SK-N-MC (cell line): ENCODE results near the gene CLP1.

Experiments used
- EZH2 ChIP-seq: fragments of 200-600 bp; sonication (generic); IDR thresholded peaks from one replicate; pipeline ENCODE4 v1.6.1; 2017; ENCODE audit warnings: antibody characterized with exemption
- FOXP2 ChIP-seq: optimal IDR thresholded peaks from 2 replicates; pipeline ENCODE3; 2011; ENCODE audit warnings: mild to moderate bottlenecking, moderate library complexity; ENCODE audit not compliant: insufficient read depth; ENCODE audit errors: extremely low read length, control extremely low read depth
- POLR2AphosphoS5 ChIP-seq: IDR thresholded peaks from 2 replicates; pipeline ENCODE4 v1.6.1; 2012; ENCODE audit warnings: mild to moderate bottlenecking, low read depth, low read length, borderline replicate concordance

DNA sequence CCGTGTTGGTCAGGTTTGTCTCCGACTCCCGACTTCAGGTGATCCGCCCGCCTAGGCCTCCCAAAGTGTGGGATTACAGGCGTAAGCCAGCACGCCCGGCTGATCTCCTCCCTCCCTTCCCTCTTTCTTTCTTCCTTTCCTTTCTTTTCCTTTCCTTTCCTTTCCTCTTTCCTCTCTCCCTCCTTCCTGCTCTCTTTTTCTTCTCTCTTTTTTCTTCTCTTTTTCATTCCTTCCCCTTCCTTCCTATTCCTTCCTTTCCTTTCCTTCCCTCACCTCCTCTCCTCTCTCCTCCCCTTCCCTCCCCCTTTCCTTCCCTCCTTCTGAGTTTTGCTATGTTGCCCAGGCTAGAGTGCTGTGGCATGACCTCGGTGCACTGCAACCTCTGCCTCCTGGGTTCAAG is 6.4 kb downstream of the CLP1 start:
- no peak for TF ChIP-seq POLR2AphosphoS5
- TF ChIP-seq EZH2, result no peak
- TF ChIP-seq FOXP2, result no peak
